Raji (cell line): ENCODE results near the gene GAL.

Source experiments
- POLR2A ChIP-seq: IDR thresholded peaks from 2 replicates; pipeline ENCODE4 v1.6.1; 2011; ENCODE audit warnings: low read depth, low read length, control low read depth; ENCODE audit not compliant: insufficient read depth

Gene GAL

GRCh38 chr11:68669301-68670090 is 14.8 kb upstream of the GAL start:
- no peak for TF ChIP-seq POLR2A

GRCh38 chr11:68670208-68670992 is 13.9 kb upstream of the GAL start:
- no peak for TF ChIP-seq POLR2A

DNA sequence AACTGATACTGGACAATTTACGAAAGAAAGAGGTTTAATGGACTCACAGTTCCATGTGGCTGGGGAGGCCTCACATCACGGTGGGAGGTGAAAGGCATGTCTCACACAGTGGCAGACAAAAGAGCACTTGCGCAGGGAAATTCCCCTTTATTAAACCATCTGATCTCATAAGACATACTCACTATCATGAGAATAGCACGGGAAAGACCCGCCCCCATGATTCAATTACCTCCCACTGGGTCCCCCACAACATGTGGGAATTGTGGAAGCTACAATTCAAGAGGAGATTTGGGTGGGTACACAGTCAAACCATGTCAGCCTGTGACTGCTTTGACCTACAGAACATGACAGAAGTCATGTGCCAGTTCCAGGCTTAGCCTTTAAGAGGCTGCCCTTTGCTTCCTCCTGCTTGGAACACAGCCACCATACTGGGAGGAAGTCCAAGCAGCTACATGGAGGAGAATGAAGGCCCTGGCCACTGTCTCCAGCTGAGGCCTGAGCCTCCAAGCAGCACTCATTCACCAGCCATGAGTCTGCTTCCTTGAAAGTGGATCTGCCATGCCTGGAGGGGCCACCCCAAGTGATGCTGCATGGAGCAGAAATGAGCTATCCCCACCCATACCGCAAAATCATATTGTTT is 10.9 kb upstream of the GAL start:
- TF ChIP-seq POLR2A, result no peak

DNA sequence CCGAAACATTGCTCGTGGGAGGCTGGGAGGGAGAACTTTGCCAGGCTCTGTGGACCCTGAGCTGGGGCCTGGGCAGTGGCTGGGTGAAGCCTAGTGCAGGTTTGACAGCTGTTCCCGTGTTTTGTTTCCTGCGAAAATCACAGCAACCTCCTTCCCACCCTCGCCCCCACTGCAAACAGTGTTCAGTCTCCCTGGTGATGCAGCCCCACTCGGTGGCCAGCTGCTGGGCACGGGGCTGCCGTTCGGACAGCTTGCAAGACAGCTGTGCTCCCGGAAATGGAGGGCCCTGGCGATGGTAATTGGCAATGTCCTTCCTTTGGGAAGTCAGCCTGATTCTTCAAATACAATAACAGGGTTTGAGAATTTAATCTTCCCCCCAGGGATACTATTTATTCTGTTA is 10.4 kb upstream of the GAL start:
- no peak for TF ChIP-seq POLR2A

DNA sequence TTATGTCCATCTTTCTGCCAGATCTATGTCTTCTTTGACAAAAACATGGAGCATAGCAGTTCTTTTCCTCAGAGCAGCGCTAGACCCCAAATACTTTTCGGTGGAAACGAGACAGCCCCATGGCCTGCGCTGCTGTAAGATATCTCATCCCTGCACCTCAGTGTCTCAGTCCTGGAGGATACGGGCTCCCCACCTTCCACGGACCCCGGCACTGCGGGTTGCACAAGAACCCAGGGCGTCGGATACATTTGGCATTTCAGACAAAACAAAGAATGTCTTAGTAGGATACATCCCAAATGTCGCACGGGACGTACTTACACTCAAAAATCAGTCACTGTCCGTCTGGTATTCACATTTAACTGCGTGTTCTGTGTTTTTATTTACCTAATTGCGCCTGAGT is 9.9 kb upstream of the GAL start:
- no peak for TF ChIP-seq POLR2A

DNA sequence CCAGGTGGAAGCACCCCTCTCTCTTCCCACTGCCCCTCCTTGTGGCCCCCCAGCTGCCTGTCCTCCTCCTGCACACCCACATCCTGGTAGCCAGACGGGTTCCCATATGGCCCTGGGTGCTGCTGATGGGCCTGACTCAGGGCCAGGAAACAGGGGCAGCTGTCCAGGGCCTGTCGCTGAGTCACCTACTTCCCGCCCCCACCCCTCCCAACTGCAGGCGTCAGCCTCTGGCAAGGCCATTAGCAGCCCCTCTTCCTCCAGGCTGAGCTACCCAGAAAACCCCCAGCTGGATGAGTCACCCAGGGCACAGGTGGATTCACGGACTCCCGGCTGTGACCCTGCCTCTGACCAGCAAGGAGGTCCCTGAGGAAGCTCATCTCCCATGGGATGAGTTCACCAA is 6.9 kb upstream of the GAL start:
- no peak for TF ChIP-seq POLR2A

DNA sequence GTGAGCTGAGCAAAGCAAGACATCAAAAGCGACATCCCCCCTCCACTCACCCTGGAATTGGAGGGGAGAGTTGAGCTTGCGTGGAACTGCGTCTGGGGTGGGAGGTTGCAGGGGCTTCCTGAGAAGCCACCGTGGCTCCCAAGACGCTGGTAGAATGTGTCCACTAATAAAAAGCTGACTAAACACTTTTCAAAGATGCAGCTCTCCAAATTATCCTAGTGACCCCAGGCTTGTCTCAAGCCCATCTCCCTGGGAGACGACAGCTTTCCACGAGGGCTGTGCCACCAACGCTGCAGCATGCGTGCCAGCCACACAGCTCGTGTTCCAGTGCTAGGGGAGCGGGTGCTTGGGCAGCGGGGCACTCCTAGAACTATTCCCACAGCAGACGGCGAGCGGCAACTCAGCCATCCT is 6.3 kb upstream of the GAL start:
- TF ChIP-seq POLR2A, result no peak

- TF ChIP-seq POLR2A, result no peak
Measured at GRCh38 chr11:68680541-68681231, 3.7 kb upstream of the GAL start.

DNA sequence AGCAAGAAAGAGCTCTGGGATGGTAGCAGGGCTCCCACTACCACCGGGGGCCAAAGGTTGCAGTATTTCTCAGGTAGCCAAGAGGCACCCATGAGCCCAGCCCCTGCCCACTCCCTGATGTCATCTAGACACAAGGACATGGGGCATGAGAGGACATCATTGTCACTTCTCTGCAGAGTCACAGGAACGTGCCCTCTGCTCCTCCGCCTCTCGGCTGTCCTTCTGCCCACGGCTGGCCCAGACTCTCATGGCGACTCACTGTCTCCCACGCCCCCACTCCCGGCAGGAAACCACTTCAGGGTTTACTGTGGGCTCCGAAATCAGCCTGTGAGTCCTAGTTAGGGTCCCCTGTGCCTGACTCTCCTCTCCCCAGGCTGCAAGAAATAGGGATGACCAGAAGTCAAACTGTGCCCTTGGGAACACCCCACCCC is 1.8 kb upstream of the GAL start:
- no peak for TF ChIP-seq POLR2A

GRCh38 chr11:68683121-68683520 is 1.2 kb upstream of the GAL start:
- TF ChIP-seq POLR2A, result no peak

- no peak for TF ChIP-seq POLR2A
Measured at GRCh38 chr11:68683536-68684384, 584 bp upstream of the GAL start.

DNA sequence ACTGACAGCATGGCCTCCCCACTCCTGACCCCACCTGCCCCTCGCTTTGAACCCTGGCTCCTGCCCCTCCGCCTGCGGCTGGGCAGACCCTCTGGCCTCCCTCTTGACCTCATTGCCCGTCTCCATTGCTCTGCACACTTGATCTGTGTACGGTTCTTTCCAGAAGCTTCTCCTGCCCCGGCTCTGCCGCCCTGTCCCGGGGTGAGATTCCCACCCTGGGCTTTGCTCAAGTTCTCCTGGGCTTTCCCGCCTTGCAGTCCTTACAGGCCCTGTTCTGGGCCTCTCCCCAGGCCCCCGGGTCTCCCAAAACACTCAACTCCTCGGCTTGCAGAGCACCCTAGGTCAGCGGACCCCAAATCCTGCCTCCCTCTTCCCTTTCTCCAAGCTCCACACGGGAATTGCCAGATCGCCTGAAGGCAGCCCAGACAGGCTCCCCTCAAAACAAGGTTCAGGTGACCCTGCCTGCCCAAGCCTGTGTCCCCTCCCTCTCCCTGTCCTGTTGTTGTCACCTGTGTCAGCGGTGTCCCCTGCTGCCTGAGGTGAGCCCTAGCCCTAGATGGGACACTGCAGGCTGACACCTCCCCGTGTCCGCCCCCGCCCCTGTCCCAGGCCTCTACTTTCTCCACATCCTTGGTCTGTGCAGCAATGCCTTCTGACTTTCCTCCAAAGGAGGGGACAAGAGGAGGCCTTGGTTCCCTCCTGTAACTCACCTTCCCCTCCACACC is 1.5 kb downstream of the GAL start:
- TF ChIP-seq POLR2A, result no peak

GRCh38 chr11:68686486-68686885 is 2.1 kb downstream of the GAL start:
- TF ChIP-seq POLR2A, result no peak

DNA sequence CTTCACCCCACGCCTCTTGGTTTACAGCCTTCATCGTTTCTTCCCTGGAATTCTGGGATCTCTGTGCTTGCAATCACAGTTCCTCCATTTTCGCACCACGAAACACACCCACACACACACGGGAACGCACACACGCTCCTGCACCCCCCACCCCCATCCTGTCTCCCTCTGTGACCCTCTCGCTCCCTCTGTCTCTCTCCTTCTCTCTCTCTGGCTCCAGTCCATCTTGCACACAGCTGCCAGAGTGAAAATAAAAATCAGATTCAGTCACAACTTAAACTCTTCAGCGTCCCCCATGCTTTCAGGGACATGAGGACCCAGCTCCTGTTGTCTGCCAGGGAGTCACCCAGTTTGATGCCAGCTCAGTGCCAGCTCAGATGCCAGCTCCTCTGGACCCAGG is 3.0 kb downstream of the GAL start:
- TF ChIP-seq POLR2A, result no peak

DNA sequence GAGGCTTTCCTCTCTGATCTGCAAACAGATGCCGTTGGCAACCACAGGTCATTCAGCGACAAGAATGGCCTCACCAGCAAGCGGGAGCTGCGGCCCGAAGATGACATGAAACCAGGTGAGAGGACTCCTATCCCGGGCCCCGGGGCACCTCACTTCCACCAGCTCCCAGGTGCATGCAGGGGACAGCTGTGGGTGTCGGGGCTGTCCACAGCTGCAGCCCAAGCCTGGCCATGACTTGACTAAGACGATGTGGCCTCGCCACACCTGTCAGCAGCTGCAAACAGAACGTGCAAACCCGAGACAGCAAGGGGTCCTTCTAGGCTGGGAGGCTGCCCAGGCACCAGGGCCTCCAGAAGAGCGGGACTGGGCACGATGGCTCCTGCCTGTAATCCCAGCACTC is 3.6 kb downstream of the GAL start:
- TF ChIP-seq POLR2A, result no peak
